ENCODE measurements around the gene NPTX2. TPM values are rescaled to one million over a fixed set of nuclear protein-coding genes. Genes with fewer than 3 reads are reported as not detected.

Gene NPTX2
- total RNA-seq, 2 donors from 2014 or later: not detected

DNA sequence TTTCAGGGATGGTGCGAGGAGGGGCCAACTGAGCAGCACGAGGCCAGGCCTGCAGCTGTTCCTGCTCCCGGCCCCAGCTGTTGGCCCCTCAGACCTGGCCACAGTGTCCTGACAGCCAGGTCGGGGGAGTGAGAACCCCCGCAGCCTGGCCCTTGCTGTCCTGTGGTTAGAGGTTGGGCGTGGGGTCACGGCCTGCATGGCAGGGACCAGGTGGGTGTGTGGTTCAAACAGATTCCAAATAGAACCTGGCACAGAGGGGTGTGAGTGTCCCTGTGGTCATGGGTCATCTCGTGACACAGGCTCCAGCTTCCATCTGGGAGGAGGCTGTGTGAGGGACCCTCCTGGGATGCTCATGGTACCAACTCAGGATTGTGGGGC, 10.3 kb downstream of the NPTX2 start:
- Mint-ChIP-seq H3K27ac (no peak overlapping the region), H3K4me3 (no peak overlapping the region), H3K27me3 (peaks cover 25% of the 10 kb centered on the region), H3K36me3 (ENCODE audit: low read depth) (no peaks in the 10 kb centered on the region), H3K4me1 (no peaks in the 10 kb centered on the region), H3K9me3 (peaks cover 7% of the 10 kb centered on the region)
- ATAC-seq (replicated peaks): no peak

DNA sequence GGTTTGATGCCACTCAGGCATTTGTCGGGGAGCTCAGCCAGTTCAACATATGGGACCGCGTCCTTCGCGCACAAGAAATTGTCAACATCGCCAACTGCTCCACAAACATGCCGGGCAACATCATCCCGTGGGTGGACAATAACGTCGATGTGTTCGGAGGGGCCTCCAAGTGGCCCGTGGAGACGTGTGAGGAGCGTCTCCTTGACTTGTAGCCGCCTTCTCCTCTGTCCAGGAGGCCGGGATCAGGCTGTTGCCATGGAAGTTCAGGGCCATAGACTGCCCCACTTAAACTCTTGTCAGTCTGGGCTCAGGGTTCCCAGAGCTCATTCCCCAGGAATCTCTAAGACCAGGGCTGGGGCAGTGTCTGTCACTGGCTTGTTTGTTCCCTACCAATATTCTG, 11.3 kb downstream of the NPTX2 start:
- Mint-ChIP-seq H3K4me1 (no peaks in the 10 kb centered on the region), H3K27me3 (peaks cover 21% of the 10 kb centered on the region), H3K4me3 (no peak overlapping the region), H3K27ac (no peak overlapping the region), H3K9me3 (peaks cover 7% of the 10 kb centered on the region), H3K36me3 (ENCODE audit: low read depth) (no peaks in the 10 kb centered on the region)
- no peak for ATAC-seq (replicated peaks)

DNA sequence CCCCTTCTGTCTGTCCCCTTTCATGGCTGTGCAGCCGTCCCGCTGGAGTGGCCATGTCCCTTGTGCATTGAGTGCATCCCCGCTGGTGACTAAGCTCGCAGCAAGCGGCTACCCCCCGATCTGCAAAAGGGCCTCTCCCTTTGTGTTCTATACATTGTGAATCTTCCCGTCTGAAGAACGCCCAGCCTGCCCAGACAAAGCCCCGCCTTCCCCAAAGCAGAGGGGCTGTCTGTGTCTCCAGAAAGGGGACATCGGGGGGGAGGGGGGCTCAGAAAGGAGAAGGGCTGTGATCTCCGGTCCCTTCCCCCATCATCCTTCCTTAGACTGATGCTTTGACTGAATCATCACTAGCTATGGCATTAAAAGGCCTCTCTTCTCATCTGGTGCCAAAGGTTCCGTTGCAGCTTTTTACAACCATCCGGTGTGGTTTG, 11.9 kb downstream of the NPTX2 start:
- no peak overlapping the region for H3K27ac Mint-ChIP-seq
- H3K36me3 Mint-ChIP-seq (ENCODE audit: low read depth): no peaks in the 10 kb centered on the region
- H3K4me3 Mint-ChIP-seq: no peak overlapping the region
- no peak for ATAC-seq (replicated peaks)
- H3K9me3 Mint-ChIP-seq: peaks cover 7% of the 10 kb centered on the region
- peaks cover 22% of the 10 kb centered on the region for H3K27me3 Mint-ChIP-seq
- no peaks in the 10 kb centered on the region for H3K4me1 Mint-ChIP-seq

DNA sequence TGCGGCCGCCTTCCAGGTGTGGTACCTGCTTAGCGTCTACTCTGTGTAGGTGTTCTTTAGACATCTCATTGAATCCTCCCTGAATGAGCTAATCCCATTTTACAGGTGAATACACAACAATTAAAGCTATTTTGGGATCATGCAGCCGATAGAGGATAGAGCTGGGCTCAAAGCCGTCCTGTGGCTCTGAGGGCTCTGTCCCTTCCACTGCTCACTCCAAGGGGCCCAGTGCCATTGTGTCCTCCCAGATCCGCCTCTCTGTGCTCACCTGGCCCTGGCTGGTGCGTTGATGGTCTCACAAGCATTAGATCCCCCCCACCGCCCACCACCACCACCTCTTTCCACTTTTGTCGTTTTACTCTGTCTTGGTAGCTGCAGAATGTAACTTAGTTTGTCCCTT, 13.1 kb downstream of the NPTX2 start:
- Mint-ChIP-seq H3K27ac (no peak overlapping the region), H3K27me3 (peaks cover 24% of the 10 kb centered on the region), H3K36me3 (ENCODE audit: low read depth) (no peaks in the 10 kb centered on the region), H3K4me3 (no peak overlapping the region), H3K4me1 (no peaks in the 10 kb centered on the region), H3K9me3 (peaks cover 7% of the 10 kb centered on the region)
- no peak for ATAC-seq (replicated peaks)

DNA sequence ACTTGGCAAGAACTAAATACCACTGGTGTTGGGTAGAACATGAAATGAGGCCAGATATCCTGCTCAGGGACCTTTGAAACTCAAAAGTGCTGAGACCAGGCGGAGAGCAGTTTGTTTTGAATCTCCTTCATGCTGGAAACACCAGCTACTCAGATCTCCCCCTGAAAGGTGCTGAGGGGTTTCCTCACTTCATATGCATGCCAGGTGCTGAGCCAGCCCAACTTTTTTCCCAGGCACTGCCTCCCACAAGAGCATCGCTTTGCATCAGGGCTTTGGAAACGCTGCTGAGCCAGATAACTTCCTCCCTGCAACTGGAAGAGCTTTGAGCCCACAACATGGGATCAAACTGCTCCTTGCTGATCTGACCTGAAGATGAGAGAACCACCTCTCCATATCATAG, 13.7 kb downstream of the NPTX2 start:
- Mint-ChIP-seq H3K4me3 (no peak overlapping the region), H3K4me1 (no peaks in the 10 kb centered on the region), H3K36me3 (ENCODE audit: low read depth) (no peaks in the 10 kb centered on the region), H3K27ac (no peak overlapping the region), H3K9me3 (peaks cover 7% of the 10 kb centered on the region), H3K27me3 (peaks cover 24% of the 10 kb centered on the region)
- ATAC-seq (replicated peaks): no peak

DNA sequence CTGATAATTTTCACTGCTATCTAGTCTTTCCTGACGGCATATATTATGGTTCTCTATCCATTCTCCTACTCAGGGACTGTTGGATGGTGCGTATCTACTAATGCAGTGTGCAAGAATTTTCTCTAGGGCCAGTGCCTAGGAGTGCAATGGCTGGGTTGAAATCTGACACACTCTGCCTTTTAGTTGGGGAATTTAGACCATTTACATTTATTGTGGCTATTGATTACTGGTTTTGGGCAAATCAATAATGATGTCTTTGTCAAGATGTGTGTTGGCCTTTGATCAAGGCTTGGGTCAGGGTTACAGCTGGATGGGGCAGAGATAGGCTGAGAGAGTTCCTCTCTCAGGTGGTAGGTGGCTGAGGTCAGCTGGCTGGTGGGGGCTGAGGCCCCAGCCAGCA, 21.8 kb downstream of the NPTX2 start:
- Mint-ChIP-seq H3K36me3 (ENCODE audit: low read depth) (no peaks in the 10 kb centered on the region), H3K9me3 (peaks cover 11% of the 10 kb centered on the region), H3K27me3 (peaks cover 3% of the 10 kb centered on the region), H3K27ac (no peak overlapping the region), H3K4me3 (no peak overlapping the region), H3K4me1 (no peaks in the 10 kb centered on the region)
- ATAC-seq (replicated peaks): no peak

DNA sequence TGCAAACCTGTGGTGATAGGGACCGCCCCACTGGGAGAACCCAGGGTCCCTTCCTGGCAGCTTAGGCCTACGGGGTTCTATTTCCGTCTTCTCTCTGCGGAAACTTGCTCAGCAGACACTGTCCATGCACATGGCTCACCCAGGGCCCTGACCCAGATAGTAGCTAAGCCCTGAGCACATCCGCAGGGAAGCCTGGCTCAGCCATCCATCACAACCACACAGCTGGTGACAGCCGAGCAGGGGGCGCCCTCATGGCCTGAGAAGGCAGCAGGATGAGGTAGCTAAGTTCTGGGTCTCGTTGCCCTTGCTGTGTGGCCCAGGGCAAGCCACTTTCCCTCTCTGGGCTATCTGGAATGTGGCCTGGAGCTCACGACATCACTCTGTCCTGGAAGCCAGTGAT, 23.3 kb downstream of the NPTX2 start:
- Mint-ChIP-seq H3K27ac (no peak overlapping the region), H3K27me3 (no peaks in the 10 kb centered on the region), H3K4me1 (no peaks in the 10 kb centered on the region), H3K9me3 (peaks cover 11% of the 10 kb centered on the region), H3K36me3 (ENCODE audit: low read depth) (no peaks in the 10 kb centered on the region), H3K4me3 (no peak overlapping the region)
- ATAC-seq (replicated peaks): no peak

DNA sequence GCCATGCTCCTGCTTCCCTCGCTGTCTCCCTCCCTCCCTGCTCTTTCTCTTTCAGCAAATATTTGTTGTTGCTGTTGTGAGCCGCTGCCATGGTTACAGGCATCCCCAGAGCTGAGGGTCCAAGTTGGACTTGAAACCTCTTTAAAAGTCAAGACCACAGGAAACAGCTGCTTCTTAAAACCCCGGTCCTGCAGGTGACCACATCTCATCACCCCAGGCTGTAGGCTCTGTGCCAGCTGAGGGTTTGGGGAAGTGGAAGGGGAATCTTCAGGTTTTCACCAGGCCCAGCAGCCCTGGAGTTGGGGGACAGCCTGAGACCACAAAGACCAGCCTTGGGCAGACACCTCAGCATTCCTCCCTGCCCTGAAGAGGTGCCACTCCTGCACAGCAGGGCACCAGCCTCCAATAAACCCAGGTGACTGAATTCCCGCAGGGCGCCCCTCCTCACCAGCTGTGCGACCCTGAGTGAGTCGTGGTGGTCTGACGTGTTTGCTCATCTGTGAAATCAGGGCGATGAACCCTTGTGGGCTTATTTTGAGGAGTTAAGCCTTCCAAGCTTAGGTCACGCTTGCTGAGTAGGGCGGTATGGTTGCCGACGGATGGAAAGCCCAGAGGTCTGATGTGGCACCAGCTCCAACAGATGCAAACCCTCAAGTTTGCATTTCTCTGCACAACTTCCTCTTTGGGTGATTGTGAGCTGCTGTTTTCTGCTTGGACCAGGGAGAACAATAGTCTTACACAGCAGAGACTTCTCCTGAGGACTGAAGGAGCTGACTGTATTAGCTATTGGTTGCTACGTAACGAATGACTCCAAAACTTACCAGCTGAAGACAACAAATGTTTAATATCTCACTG, 24.8 kb downstream of the NPTX2 start:
- H3K4me1 Mint-ChIP-seq: no peaks in the 10 kb centered on the region
- no peak overlapping the region for H3K4me3 Mint-ChIP-seq
- no peak overlapping the region for H3K27ac Mint-ChIP-seq
- no peaks in the 10 kb centered on the region for H3K27me3 Mint-ChIP-seq
- peaks cover 11% of the 10 kb centered on the region for H3K9me3 Mint-ChIP-seq
- no peaks in the 10 kb centered on the region for H3K36me3 Mint-ChIP-seq (ENCODE audit: low read depth)
- no peak for ATAC-seq (replicated peaks)

DNA sequence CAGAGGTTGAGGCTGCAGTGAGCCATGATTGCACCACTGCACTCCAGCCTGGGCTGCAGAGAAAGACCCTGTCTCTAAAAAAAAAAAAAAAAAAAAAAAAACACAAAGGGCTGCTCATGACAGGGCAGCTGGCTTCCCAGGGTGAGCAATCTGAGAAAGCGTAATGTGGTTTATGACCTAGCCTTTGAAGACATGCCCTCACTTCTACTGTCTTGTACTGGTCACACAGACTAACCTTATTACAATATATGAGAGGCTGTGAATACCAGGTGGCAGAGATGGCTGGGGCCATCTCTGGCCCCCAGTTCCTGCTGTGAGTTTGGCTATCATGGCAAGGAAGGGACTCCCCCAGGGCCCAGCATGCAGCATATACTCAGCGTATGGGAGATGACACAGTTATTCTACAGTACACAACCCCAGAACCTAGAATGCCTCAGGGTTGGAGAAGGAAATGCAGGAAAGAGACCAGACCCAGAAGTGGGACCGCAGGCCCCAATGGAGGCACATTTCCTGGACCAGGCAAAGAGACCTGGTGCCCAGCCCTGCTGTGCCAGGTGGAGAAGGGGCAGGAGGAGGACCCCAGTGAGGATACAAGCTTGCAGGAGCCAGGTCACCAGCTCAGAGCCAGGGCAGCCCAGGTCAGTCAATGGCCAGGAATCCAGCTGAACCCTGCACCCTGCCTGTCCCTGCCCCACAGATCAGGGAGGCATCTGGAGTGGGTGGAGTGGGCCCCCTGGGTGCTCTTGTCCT, 26.3 kb downstream of the NPTX2 start:
- Mint-ChIP-seq H3K27ac (no peak overlapping the region), H3K4me1 (no peaks in the 10 kb centered on the region), H3K36me3 (ENCODE audit: low read depth) (no peaks in the 10 kb centered on the region), H3K9me3 (peaks cover 5% of the 10 kb centered on the region), H3K4me3 (no peak overlapping the region), H3K27me3 (no peaks in the 10 kb centered on the region)
- ATAC-seq (replicated peaks): no peak

DNA sequence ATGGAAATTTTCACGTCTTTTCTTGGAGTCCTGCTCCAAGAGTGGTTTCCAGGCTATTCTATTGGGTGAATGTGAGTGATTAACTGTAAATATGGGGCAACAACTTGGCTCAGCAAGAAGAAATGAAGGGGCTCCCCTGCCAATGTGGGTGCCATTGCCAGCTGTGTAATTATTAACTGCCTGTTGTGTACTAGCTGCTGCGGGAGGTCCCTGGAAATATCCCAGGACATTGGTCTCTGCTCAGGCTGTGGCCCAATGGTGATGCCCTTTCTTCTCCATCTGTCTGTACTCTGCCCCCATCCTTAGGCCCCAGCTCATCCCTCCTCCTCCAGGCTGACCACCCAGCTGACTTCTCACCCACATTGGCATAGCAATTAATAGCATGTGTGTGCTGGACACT, 29.4 kb downstream of the NPTX2 start:
- H3K9me3 Mint-ChIP-seq: no peaks in the 10 kb centered on the region
- H3K27me3 Mint-ChIP-seq: peaks cover 4% of the 10 kb centered on the region
- ATAC-seq (replicated peaks): no peak
- H3K36me3 Mint-ChIP-seq (ENCODE audit: low read depth): no peaks in the 10 kb centered on the region
- no peaks in the 10 kb centered on the region for H3K4me1 Mint-ChIP-seq
- H3K4me3 Mint-ChIP-seq: no peak overlapping the region
- H3K27ac Mint-ChIP-seq: no peak overlapping the region

DNA sequence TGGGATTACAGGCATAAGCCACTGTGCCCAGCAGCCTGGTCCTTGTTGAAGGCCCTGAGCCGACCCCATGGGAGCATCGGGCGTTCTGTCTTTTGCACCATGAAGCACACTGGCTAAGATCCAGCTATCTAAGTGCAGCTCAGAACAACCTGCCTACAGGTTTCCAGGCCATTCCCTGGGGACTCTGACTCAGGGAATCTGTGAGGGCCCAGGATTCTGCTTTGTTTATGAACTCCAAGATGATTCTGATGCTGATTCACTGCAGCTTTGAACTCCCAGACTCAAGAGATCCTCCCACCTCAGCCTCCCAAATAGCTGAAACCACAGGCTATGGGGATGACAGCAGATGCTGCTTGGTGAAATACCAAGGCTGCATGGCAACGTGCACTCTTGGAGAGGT, 30.2 kb downstream of the NPTX2 start:
- ATAC-seq (replicated peaks): no peak
- no peak overlapping the region for H3K4me3 Mint-ChIP-seq
- H3K4me1 Mint-ChIP-seq: no peaks in the 10 kb centered on the region
- H3K9me3 Mint-ChIP-seq: no peaks in the 10 kb centered on the region
- no peak overlapping the region for H3K27ac Mint-ChIP-seq
- no peaks in the 10 kb centered on the region for H3K36me3 Mint-ChIP-seq (ENCODE audit: low read depth)
- peaks cover 4% of the 10 kb centered on the region for H3K27me3 Mint-ChIP-seq

DNA sequence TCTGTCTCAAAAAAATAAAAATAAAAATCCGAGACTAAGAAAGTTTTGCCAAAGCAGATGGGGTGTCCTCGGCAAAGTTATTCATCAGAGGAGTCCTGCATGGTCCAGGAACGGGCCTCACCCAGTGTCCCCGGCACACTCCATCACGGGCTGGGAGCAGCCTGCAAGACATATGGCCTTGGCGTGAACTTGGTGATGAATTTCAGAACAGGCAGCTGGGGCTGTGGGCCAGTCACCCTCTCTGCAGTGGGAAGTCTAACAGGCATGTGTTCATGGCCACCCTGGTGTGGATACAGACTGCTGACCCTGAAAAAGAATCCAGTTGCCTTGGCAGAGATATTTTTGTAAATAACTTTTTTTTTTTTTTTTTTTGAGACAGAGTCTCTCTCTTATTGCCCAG, 34.7 kb downstream of the NPTX2 start:
- ATAC-seq (replicated peaks): no peak
- no peaks in the 10 kb centered on the region for H3K9me3 Mint-ChIP-seq
- peaks cover 4% of the 10 kb centered on the region for H3K27me3 Mint-ChIP-seq
- H3K4me1 Mint-ChIP-seq: no peaks in the 10 kb centered on the region
- H3K36me3 Mint-ChIP-seq (ENCODE audit: low read depth): no peaks in the 10 kb centered on the region
- no peak overlapping the region for H3K4me3 Mint-ChIP-seq
- no peak overlapping the region for H3K27ac Mint-ChIP-seq

DNA sequence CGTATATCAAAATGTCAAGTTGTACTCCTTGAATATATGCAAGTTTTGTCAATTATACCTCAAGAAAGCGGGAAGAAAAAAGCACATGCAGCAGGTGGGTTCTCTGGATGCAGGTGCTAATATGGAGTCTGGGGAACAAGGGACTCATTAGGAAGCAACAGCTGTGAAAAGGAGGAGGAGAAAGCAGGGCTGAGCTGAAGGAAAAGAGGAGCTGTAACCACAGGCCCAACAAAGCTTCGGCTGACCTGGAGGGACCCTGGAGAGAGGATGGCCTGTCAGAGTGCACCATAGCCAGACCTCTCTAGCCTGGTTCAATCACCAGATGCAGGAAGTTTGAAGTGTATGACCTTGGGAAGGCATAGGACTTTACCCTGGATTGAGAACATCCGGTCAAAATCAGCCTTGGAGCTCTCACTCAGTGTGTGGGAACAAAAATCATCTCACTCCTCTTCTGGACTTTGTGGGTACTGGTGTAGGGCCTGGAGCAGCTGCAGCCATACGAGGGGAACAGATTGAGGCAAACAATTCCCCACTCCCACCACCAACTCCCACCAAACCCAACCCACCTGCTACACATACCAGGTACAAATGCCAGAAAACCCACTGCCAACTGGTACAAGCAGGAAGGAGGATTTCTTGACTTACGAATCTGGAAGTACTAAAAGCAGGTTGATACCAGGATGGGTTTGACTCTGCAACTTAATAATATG, 36.7 kb downstream of the NPTX2 start:
- ATAC-seq (replicated peaks): no peak
- Mint-ChIP-seq H3K27me3 (peaks cover 4% of the 10 kb centered on the region), H3K4me3 (no peak overlapping the region), H3K9me3 (no peaks in the 10 kb centered on the region), H3K4me1 (no peaks in the 10 kb centered on the region), H3K36me3 (ENCODE audit: low read depth) (no peaks in the 10 kb centered on the region), H3K27ac (no peak overlapping the region)

DNA sequence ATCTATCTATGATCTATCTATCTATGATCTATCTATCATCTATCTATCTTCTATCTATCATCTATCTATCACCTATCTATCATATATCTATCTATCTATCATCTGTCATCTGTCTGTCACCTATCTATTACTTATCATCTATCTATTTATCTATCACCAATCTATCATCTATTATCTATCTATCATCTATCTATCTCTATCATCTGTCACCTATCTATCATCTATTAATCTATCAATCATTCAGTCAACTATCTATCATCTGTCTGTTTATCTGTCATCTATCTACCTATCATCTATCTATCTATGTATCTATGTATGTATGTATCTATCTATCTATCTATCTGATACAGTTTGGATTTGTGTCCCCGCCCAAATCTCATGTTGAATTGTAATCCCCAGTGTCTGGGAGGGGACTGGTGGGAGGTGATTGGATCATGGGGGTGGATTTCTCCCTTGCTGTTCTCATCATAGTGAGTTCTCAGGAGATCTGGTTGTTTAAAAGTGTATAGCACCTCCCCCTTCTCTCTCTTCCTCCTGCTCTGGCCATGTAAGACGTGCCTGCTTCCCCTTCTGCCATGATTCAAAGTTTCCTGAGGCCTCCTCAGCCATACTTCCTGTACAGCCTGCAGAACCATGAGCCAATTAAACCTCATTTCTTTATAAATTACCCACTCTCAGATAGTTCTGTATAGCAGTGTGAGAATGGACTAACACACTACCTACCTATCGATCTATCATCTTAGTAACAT, 37.6 kb downstream of the NPTX2 start:
- H3K36me3 Mint-ChIP-seq (ENCODE audit: low read depth): no peaks in the 10 kb centered on the region
- H3K4me1 Mint-ChIP-seq: no peaks in the 10 kb centered on the region
- no peak for ATAC-seq (replicated peaks)
- H3K4me3 Mint-ChIP-seq: no peak overlapping the region
- H3K9me3 Mint-ChIP-seq: no peaks in the 10 kb centered on the region
- peaks cover 4% of the 10 kb centered on the region for H3K27me3 Mint-ChIP-seq
- H3K27ac Mint-ChIP-seq: no peak overlapping the region

All from activated T-helper 17 cell treated with anti-CD3 and anti-CD28 coated beads, Interleukin-2, amount 50 U/mL, for 72 hours (primary cell).